Colon (tissue), 2 donors: ENCODE results near the gene SLC24A3.

Experiments
- FAIRE-seq: peaks from 2 replicates; lab custom pipeline; 2012; peaks lifted over from hg19 to GRCh38; lab: Jason Lieb, UNC
- donor health status: control.
- donor health status: control.

The SLC24A3 gene

DNA sequence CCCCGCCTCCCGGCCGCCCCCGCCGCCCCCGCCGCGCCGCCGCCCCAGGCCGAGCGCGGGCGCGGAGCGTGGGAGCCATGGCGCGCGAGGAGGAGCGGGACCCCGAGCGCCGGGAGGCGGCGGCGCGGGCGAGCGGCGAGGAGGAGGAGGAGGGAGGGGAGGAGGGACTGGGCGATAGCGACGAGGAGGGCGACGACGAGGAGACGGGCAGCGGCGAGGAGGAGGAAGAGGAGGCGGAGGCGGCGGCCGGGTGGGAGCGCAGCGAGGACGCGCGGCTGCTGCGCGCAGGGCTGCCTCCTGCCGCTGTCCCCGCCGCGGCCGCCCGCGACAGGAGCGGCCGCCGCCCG, at the start of gene SLC24A3:
SLC24A3 (plus strand) TSS at position 174 of the 347 bp plus-strand sequence.
- no peak for FAIRE-seq

DNA sequence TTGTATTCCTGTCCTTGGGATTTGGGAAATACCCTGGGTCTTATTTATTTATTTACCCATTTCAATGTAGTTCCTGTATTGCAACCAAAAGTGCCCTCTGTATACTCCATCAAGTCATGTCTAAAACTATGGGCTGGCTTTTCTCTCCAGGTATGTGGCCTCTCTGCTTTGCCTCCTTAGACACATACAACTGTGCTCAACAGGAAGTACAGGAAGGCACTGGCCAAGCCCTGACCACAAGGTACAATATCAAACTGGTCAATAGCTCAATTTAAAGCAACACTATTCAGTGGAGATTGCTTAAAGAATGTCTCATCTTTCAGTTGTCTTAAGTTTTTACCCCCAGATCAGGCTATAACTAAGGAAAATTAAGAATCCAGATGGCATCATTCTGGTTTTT, 42.3 kb upstream of the SLC24A3 start:
- FAIRE-seq: no peak

DNA sequence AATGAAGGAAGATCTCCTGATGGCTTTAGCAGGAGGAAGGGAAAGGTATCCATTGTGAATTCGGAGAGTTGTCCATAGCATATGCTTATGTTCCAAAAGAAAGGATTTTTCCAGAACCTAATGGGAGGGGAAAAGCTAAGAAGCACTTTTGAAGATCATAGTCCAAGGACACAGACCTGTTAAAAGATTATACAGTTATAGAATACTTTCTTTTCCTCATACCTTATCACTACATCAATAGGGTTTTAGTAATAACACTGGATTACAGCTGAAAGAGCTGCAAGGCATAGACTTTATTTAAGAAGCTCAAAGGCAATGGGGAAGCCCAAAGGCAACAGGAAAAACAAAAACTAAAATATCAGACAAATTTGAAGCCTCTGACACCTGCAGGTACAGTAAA, 39.8 kb upstream of the SLC24A3 start:
- FAIRE-seq: no peak

DNA sequence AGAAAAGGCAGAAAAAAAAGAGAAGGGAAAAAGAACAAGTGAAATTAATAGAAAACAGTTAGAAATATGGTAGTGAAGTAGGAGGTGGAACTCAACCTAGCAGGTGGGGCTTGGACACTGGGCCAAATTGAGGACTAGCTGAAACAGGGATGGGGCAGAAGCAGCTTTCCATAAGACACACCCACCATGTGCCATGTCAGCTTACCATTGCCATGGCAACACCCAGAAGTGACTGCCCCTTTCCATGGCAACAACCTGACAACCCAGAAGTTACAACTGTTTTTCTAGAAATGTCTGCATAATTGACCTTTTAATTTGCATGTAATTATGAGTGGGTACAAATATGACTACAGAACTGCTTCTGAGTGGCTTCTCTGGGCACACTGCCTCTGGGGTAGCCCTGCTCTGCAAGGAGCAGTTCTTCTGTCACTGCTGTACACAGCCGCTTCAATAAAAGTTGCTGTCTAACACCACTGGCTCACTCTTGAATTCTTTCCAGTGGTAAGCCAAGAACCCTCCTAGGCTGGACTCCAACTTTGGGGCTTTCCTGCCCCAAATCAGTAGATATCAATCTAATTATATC, 35.9 kb upstream of the SLC24A3 start:
- FAIRE-seq: no peak

DNA sequence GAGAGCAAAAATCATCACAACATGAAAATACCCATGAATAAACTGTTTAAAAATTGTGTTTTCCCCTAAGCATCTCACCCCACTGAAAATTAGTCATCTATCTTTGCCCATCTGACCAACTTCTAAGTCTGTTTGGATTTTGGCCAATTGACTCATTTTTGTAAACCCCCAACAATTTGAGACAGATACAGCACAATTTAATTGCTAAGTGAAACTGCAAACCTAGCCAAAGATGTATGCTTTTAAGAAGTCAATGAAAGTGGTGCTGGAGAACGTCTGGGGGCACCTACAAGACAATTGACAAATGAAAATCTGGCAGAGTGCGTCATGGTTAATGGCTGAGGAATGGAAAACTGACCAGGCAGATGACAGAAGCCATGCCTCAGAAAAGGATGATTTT, 30.9 kb upstream of the SLC24A3 start:
- no peak for FAIRE-seq

DNA sequence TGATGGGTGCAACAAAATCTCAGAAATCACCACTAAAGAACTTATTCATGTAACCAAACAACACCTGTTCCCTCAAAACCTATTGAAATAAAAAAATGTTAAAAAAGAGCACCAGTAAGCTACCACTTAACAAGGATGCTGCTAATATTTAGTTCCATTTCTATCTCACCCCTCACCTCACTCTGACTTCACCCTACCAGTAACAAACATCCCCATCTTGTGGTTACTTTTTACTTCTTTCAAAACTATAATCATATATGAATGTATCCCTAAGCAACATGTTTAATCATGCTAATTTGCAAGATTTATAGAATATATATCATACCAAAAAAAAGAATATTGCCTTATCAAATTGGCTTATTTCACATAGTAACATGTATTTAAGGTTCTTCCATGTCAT, 27.4 kb upstream of the SLC24A3 start:
- no peak for FAIRE-seq

DNA sequence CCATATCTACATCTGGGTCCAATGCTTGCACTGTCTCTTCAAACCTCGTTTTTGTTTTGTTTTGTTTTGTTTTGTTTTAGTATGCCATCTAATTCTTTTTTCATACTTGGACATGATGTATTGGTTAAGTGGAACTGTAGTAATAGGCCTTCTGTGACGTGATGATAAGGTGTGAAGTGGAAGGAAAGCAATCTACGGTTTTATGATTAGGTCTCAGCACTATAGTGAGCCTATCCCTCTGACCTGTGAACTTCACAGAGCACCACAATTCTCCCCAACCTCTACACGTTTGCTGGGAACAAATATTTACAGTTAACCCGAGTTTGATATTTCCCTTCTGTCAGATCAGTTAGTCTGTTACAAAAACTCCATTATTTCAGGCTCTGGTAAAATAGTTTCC, 19.1 kb upstream of the SLC24A3 start:
- FAIRE-seq: no peak

DNA sequence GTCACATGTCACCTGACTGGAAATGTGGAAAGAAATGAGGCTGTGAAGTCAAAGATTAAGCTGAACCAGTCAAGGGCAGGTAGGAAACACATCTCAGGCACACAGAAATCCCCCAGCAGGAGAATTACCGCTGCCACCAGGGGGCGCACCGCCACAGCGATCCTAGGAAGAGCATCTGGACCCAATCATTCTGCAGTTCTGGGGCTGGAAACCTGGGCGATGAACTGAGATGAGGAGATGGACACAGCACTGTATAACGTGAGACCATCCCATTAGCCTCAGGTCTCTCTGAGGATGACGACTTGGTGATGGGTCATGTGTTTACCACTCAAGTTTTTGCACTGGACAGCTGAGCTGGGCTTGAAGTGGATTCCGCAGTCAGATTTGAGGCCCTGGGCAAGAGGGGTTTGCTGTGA, 6.5 kb upstream of the SLC24A3 start:
- no peak for FAIRE-seq

DNA sequence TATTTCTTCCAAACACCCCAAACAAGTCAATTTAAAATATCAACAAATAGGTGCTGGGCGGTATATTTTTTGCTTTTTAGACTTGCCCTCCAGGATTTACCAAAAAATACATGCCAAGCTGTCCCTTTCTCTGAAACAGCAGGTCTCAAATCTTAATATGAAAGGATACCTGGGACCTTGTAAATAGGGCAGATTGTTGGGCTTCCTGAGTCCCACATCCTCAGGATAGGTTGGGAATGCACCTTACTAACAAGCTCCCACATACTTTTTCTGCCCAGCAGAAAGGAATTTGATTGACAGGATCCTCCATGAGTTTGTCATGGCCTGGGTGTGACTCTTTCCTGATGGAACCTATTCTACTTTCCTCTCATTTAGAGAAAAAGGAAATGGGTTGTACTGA, 4.9 kb upstream of the SLC24A3 start:
- FAIRE-seq: no peak

DNA sequence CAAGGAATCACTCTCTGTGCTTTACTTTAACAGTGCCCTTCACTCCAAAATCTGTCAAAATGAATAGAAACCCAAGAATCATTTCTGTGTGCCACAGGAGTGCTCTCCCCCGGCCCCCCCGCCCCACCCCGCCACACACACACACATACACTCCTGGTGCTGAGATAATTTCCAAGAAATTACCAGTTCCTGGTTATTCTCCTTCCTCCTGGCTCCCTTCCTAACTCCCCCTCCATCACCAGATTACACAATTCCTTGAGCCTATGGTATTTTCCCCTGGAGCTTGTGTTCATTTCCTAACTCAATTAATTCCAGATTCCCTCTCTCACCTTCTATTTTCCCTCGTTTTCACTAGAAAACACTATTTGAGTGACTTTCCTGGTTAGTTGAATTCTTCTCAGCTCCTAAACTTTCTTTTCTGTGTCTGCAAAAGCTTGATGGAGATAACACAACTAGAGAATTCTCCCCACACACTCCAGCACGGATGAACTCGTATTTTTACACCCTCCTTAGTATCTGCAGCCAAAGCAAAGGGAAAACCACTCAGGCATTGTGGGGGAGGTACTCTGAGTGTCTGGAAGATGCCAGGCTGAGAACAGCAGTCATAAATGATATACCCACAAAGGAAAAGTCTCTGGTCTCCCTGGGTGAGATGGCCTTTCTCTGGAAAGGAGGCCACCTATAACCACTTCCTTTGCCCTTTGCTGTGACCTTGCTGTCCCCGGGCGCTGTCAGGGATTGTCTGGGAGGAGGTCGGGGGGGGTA, 1.9 kb upstream of the SLC24A3 start:
- FAIRE-seq: no peak

DNA sequence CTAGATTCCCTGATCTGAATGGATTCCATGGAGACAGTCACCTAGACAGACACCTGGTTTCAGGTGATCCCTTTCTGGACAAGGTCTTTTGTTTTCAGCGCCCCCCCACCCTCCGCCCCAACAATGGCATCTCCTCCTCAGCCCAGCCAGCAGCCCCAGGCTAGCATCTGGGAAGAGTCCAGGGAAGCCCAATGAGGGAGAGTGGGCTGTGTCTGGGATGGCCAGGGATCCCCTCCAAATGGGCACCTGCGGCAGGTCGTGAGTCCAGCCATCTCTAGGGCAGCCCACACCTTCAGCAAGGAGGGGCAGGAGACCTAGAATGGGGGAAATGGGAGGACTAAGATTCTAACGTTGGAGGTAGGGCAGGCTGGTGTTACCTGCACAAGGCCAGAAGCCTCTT, 1.2 kb upstream of the SLC24A3 start:
- no peak for FAIRE-seq

DNA sequence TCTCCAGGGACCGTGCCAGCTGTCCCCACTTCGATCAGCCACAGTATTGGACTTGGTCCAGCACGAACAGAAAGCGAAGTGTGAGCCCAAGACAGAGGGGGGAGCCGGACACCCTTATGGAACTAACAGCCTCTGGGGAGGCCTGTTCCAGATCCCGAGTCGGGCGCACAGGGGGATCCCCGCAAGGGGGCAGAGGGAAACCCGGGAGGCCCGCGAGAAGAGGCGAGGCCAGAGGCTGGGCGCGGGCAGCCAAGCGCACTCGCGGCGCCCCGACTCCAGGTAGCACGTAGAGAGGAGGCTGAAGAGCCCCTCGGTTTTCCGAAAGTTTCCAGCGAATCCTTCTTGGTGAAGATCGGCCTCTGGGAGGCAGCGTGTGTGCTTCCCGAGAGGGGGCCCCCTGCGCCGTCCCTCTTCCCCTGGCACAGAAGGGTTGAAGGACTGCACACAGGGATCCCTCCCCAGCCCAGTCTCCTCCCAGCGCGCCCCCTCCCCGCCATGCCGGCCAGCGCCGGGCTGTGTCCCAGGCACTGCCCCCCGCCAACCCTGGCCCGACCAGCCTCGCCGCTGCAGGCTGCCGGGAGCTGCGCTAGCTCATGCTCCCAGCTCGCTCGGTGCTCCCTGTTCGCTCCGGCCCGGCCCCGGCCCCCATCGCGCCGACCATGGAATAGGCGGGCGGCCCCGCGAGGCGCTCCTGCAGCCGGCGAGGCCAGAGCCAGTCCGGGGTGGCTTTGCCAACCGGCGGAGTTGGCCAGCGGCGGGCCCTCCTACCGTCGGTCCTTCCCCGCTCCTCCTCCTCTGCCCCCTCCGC, 577 bp upstream of the SLC24A3 start:
- no peak for FAIRE-seq

DNA sequence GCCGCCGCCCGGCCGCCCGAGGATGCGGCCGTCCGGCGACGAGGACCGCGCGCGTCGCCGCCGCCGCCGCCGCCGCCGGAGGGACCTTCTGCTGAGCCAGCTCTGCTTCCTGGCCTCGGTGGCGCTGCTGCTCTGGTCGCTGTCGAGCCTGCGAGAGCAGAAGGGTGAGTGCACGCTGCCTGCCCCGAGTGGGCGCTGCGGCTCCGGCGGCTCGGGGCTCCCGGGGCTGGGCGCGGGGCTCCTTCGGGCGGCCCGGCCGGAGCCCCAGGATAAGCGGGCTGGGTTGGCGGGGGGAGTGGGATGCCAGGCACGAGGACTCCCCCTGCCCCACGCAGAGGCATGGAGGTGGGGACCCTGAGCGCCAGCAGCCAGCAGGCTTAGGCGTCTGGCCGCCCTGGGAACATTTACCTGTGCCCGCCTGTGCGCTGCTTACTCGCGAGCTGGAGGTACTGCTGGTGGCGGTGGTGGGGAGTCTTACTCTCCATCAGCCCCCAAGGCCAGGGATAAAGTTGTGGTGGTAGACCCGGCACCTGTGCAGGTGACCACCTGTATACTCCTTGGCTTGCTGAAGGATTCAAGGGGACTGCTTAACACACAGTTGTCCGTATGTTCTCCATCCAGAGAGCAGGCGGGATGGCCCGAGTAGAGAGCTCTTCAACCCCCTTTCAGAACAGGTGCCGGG, 520 bp downstream of the SLC24A3 start:
- no peak for FAIRE-seq

DNA sequence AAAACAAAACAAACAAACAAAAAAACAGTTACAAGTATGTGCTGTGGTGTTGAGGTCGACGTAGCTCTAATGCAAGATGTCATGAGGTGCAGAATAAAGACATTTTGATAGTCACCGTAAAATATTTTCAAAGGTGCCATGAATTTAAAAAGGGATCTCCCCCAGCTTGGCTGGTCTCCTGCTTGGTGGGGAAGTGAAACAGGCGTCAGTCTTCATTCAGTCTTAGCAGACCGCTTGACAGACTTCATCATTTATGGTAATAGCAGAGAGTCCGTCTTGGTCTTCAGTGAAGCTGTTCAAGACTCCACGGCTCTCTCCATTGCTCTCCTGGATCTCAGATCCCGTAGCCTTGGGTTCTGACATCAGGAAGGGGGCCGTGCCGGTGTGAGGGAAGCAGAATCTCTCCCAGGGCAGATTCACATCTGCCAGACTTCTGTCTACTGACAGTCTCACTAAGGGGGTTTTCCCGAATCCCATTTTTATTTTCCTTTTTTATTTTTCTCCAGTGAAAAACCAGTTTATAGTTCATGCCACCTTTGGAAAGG, 1.6 kb downstream of the SLC24A3 start:
- no peak for FAIRE-seq

DNA sequence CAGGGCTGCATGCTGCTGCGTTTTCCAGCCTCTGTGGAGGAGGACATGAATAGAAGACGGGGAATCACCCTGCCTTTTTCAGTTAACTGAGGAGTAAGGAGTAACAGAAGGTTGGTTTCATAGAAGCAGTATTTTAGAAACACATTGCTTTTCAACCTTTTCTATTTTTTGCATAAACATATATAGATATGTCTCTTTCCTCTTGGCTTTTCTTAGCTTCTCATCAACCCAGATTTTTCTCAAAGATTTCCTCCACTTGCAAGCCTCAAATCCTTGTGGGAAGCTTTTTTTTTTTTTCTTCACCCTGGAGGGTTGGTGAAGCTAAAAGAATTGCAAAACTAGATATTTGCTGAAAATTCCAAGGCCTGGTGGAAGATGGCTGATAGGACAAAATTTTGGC, 6.0 kb downstream of the SLC24A3 start:
- no peak for FAIRE-seq

DNA sequence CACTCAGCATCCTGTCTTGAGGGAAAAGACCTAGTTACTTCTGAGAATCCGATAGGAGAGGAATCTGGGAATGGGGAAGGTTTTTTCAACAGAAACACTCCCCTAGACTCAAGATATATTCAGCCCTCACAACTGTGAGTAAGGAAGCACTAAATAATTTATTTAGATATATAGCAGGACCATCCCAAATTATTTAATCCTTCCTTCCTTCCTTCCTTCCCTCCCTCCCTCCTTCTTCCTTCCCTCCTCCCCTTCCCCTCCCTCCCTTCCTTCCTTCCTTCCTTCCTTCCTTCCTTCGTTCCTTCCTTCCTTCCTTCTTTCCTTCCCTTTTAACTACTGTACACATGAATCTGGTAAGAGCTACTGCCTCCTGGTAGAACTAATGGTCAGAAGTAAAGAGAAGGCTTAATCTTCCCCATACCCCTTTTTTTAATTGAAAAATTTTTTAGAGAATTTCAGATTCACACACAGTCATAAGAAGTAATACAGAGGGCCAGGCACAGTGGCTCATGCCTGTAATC, 10.1 kb downstream of the SLC24A3 start:
- FAIRE-seq: no peak

DNA sequence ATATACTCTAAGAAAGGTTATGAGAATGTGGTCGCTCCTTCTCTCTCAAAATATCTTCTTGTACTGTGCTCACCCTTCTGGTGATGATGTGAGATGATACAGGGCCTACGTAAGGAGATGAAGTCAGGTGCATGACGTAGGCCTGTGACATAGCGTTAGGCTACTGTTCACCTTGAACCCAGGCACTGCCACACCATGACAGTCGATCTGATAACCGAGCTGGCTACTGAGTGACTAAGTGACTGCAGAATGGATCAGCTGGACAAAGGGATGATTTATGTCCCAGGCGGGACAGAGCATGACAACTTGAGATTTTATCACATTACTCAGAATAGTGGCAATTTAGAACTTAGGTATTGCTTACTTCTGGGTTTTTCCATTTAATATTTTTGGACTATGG, 11.2 kb downstream of the SLC24A3 start:
- FAIRE-seq: no peak

DNA sequence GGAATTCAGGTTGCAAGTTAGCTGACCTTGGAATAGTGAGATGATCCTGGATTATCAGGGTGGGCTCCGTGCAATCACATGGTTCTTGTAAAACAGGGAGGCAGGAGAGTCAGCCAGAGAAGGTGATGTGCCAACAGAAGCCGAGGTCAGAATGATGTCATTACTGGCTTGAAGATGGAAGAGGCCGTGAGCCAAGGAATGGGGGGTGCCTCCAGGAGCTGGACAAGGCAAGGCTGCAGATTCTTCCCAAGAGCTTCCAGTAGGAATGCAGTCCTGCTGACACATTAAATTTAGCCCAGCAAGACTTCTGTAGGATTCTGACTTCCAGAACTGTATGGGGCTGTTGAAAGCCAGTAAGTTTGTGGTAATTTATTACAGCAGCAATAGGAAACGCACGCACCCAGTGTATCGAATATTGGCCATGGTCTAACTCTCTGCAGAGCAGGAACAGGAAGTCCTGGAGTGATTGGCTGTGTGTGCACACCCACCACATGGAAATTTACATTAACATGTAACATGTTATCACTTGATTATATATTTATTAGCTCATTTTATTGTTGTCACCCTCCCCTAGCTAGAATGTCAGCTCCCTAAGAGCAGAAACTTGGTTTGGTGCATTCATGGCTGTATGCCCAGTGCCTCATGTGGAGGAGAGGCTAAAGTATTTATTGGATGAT, 19.1 kb downstream of the SLC24A3 start:
- FAIRE-seq: no peak

DNA sequence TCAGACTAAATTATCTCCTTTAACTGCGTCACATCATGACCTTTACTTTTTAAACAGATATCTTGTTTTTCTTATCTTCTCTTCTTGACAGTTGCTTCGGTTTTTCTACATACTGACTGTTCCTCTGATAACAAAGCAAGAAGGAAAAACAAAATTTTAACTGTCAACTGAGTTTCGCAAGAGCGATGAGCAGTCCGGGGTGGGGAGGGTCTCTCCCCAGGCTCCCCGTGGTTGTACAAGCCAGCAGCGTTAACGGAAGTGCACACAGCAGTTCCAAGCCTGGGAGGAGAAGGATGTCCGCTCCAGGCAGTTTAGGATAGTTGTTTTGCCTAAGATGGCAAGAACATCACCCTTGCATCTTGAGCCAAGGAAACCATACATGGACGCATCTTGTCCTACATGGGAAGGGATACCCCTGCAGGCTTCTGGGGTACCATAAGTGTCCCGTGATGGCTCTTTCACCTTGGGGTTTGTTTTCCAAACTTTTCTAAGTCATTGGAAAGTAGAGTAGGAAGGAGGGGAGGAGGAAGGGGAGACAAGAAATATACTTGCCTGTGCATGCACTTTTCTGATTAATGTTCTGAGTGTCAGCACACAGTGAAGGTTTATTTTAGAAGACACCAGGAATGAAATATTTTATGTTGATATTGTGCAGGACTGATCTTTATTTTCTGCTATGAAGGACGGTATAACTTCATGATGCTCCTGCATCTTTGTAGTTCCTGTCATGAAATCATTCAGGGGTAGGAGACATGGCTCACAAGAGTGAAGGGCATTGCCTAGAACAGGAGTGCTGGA, 20.8 kb downstream of the SLC24A3 start:
- FAIRE-seq: no peak

DNA sequence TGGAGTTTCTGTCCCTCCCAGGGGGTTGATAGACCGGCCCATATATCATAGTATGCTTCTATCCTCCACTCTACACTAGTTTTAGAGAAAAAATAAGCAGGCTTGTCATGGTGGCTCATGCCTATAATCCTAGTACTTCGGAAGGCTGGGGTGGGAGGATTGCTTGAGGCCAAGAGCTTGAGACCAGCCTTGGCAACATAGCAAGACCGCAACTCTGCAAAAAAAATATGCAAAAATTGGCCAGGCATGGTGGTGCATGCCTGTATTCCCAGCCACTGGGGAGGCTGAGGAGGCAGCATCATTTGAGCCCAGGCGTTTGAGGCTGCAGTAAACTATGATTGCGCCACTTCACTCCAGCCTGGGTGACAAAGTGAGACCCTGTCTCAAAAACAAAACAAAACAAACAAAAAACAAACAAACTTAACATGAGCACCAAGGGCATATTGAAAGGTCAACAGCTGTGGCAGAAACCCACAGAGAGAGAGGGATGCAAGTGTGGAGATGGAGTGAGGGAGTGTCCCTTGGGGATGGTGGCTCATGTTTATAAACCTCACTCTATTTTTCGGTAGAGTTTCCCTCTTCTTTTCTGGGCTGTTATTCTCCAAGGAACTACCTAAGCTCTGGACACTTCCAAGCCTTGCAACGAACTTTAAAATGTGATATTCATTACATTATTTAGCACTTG, 24.1 kb downstream of the SLC24A3 start:
- FAIRE-seq: no peak
